Cortex of kidney (tissue), 1 donor: Measurements from ENCODE around the gene APPBP2.
"Not testable (repeated sequence)": the region's sequence is repeated elsewhere in the genome, so short reads cannot be mapped to it uniquely, and the experiment has no call there.

Source experiments
- DNase-seq: peaks from one replicate; lab custom pipeline; 2025; lab: John Stamatoyannopoulos, UW

APPBP2 gene

DNA sequence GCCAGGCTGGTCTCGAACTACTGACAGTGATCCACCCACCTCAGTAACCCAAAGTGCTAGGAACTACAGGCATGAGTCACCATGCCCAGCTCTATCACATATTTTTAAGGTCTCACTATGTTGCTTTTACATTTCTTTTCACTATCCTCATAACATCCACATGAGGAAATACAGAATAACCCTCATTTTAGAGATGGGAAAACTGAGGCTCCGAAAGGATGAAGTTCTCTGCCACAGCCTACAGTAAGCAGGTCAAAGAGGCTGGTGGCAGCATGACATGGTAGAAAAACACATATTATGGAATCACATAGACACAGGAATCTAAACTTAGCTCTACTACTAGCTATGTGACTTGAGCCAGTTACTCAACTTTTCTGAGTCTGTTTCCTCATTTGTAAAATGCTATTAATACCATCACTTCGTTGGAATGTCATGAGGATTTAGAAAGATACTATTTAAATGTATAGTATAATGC lies 32.2 kb downstream of the APPBP2 start:
- DNase-seq, result no peak

DNA sequence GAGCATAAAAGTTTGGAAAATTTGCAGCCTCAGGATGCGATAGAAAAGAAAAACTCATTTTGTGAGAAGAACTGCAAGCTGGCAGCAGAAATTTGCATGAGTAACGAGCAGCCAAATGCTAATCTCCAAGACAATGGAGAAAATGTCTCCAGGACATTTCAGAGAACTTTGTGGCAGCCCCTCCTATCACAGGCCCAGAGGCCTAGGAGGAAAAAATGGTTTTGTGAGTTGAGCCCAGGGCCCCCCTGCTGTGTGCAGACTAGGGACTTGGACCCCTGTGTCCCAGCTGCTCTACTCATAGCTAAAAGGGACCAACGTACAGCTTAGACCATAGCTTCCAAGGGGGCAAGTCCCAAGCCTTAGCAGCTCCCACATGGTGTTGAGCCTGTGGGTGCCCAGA lies 34.3 kb downstream of the APPBP2 start:
- no peak for DNase-seq

DNA sequence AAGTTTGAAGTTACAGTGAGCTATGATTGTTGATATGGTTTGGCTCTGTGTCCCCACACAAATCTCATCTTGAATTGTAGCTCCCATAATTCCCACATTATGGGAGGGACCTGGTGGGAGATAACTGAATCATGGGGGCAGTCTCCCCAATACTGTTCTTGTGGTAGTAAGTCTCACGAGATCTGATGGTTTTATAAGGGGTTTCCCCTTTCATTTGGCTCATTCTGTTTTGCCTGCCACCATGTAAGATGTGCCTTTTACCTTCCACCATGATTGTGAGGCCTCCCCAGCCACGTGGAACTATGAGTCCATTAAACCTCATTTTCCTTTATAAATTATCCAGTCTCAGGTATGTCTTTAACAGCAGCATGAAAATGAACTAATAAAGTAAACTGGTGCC lies 35.4 kb downstream of the APPBP2 start:
- not testable (repeated sequence) for DNase-seq

DNA sequence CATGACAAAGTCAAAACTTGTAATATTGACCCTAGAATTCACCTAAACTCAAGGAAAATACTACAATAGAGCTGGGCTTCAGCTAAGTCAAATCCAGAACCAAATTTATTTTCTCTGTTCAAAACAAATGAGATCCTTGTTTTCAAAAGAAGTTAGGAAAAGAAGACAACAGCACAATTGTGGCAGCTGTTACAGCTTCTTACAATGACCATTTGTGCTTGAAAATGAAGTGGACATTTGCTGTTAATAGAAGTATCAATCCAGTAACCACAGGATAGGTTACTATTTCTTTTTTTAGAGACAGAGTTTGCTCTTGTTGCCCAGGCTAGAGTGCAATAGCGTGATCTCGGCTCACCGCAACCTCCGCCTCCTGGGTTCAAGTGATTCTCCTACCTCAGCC lies 44.4 kb downstream of the APPBP2 start:
- no peak for DNase-seq

DNA sequence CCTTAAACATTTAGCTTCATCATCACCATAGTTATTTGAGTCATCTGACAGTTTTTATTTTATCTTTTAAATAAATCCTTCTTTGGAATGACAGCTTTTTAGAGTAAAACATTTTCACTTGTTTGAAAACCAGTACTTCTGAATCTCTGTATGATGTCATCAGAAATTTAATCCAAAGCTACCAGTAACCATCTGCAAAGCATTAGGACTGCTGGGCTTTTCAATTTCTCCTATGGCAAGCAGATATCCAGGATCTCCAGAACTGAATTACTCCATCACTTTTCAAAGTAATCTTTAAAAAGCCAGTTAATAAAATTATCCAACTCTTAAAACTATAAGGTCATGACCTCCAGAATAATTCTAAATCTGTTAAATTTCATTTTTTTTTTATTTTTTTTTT lies 52.3 kb downstream of the APPBP2 start:
- no peak for DNase-seq

DNA sequence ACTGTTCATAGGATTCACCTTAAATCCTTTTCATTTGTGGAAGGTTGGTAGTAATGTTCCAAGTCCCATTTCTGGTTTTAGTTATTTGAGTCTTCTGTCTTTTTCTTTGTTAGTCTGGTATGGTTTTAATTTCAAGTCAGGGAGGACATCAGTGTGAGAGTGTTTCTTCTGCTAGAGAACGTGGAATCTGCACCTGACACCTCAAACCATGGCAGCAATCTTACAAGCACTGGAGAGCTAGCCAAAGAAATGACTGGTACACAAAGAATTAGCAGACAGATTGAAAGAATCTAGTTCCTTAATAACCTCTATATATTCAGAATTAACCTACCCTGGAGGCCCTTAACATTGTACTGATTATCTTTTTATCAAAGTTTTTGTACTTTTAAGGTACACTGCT lies 53.6 kb downstream of the APPBP2 start:
- no peak for DNase-seq

DNA sequence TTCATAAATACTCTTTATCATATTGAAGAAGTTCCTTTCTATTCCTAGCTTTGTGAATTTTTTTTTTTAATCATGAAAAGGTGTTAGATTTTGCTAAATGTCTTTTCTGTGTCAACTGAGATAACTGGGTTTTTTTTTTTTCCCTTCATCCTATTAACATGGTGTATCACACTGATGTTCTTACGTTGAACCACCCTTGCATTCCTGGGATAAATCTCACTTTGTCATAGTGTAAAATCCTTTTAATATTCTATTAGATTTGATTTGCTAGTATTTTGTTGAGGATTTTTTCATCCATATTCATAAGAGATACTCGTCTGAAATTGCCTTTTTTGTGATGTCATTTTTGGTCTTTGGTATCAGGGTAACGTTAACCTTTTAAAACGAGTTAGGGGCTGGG lies 54.6 kb downstream of the APPBP2 start:
- no peak for DNase-seq

DNA sequence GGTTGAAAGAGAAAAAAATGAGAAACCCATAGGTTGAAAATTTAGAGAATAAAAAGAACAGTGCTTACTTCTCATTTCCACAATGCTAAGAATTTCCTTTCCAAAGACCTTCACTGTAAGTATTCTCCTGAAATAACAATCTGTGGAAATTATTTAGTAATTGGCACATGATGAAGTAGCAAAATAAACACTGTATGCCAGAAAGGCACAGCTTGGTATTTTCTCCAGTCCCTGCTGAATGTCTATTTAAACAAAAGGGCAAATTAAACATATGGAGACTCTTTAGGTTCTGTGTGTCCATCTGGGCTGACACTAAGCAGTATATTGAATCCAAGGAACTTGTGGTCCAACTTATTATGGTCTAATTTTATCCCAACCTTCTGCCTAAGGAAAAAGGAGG lies 57.7 kb downstream of the APPBP2 start:
- DNase-seq, result no peak

DNA sequence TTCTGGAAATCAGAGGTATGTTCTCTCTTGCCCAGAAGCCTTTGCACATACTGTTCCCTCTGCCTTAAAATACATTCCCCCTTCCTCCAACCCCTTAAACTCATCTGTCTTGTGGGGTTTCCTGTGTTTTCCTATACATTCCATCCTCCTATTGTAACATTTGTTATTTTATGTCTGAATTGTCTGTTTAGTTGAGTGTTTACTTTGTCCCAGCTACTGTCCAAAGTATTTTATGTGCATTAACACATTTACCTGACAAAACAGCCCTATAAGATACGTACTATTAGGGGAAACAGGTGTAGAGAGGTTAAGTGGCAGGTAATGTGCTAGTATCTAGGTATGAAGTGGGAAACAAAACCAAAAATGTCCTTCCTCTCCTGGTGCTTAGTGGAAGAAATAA lies 61.7 kb downstream of the APPBP2 start:
- no peak for DNase-seq

DNA sequence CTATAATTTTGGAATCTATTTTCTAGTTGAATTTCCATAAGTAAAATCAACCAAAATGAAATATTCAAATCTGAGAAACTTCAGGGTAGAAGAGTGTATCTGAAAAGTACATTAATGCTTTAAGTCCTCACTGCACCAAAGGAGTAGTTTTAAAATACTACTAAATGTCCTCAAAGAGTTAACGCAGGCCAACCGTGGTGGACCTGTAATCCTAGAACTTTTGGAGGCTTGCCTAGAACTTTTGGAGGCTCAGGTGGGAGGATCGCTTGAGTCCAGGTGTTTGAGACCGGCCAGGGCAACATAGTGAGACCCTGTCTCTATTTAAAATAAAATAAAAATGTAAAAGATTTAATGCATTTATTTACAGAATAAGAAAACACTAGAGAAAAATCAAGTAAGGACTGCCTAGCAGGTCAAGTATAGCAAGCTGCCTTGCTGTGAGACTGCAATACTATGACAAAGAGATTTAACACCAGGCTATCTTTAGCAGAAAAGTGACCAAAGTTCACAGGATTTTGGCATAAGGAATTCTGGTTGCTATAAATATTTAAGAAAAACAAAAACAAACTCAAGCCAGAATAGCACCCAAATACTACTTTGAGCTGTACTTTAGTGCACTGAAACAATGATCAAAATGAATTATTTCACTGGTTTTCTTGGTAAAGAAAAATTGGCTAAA lies 62.7 kb downstream of the APPBP2 start:
- no peak for DNase-seq

DNA sequence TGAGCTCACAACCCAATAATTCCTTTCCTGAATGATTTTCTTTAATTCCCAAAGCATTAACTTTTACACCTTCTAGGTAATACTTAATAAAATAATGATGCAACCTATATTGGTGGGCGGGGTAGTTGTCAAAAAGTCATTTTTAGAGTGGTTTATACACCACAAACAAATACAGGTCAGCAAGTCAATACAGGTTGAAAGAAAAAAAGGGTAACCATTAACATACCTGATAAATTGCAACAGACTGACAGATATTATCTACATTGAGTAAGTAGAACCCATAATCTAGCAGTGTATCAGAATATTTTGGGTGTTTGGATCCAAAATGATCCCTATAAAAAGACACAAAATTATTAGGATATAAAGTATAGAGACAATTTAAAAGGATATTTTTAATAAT lies 64.5 kb downstream of the APPBP2 start:
- DNase-seq, result no peak

DNA sequence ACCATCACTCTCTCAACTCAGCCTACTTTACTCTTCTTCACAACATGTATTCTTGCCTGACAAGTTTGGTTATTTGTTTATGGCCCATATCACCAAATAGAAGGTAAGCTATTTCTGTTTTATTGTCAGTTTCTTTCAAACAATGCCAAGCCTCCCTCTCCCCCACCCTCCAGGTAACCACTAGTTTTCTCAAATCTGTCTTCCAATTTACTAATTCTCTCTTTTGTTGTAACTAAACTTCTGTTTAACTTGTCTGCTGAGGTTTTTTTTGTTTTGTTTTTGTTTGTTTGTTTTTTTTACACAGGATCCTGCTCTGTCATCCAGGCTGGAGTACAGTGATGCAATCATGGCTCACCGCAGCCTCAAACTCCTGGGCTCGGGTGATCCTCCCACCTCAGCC lies 68.9 kb downstream of the APPBP2 start:
- no peak for DNase-seq

DNA sequence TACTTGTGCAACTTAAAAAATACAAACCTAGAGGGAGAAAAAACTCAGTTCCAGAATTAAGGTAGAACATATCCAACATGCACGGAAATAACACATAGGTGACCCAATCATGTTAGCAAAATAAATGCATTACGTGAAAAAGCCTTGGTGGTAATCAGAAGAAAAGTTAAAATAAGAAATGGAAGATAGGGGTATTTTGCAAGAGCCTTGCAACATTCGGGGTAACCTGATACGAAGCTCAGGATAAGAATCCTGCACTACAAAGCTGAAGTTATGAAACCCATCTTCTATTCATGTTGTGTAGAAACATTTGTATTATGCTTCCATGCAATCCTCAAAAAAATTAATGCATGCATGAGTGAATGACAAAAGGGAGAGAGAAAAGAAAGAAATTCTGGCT lies 70.7 kb downstream of the APPBP2 start:
- no peak for DNase-seq

DNA sequence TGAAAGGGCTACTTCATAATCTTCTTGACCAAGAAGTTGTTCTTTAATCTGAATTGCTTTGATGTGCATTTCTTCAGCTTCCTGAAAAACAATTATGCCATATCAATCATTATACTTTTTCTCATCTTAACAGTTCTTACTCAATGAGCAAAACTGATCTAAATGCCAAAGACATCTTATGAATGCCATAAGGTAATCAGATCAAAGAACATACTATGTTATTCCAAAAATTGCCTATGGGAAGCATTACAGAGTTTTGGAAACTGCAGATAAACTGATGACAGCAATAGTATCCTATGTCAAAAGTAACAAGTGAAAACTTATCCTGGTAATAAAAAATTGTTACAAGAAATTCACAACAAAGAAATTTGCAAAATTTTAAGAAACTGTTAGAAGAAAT lies 74.1 kb downstream of the APPBP2 start:
- DNase-seq, result no peak

DNA sequence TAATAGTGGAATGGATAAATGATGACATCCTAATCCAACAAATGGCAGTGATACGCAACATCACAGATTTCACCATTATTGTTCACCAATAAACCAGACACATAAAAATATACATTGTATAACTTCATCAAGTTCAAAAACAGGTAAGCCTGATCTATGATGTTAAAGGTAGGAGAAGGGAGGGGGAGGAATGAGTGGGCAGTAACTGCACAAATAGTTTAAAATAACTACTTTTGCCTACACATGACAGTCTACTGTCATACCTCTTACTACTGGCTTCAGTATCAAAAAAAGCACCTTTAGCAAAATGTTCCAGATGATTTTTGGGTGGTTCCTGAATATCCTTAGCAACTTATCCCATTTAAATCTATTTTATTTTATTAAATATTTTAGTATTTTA lies 75.0 kb downstream of the APPBP2 start:
- DNase-seq, result no peak

DNA sequence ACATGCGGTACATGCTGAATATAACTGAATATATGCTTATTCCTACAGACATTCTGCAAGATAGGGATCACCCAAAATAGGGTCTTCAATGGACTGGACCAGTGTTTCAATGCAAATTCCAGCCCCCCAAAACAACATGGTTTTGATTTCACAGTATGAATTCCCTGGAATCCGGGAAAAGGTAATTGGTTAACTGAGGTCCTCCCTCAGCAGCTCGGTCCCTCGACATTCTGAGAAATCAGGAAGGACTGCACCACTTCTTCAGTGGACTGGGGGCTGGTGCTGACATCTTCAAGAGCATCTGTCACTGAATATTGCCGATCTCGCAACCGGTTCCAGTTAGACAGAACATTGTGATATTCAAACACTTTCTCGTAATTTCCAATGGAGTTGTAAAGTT lies 78.7 kb downstream of the APPBP2 start:
- DNase-seq, result no peak

DNA sequence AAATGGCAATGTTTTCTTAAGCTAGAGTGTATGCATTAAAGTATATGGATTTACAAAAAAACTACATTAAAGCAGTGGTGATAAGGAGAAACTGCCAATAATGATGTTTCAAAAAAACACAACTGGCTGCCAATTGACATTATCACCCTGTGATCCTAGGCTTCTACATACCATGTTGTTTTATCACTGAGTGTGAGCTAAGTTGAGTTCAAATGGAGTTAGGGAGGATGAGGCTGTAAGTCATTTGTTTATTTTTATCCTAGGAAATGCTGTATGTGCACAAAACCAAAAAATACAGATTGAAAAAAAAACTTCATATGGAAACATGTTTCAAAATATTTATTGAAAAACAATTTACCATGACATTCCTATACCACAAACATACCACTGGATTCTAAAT lies 80.9 kb downstream of the APPBP2 start:
- DNase-seq, result no peak

DNA sequence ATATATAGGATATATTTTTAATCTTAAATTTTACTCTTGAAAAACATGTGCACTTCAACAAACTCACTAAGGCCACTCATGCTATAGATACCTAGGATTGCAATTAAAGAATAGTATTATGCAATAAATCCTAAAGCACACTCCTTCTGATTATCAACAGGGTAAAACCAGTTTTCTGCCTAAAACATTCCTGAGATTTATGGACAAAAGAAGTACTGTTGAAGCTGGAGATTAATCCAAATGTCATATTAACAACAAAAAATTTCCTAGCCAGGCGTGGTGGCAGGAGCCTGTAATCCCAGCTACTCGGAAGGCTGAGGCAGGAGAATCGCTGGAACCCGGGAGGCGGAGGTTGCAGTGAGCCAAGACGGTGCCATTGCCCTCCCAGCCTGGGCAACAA lies 82.3 kb downstream of the APPBP2 start:
- no peak for DNase-seq

DNA sequence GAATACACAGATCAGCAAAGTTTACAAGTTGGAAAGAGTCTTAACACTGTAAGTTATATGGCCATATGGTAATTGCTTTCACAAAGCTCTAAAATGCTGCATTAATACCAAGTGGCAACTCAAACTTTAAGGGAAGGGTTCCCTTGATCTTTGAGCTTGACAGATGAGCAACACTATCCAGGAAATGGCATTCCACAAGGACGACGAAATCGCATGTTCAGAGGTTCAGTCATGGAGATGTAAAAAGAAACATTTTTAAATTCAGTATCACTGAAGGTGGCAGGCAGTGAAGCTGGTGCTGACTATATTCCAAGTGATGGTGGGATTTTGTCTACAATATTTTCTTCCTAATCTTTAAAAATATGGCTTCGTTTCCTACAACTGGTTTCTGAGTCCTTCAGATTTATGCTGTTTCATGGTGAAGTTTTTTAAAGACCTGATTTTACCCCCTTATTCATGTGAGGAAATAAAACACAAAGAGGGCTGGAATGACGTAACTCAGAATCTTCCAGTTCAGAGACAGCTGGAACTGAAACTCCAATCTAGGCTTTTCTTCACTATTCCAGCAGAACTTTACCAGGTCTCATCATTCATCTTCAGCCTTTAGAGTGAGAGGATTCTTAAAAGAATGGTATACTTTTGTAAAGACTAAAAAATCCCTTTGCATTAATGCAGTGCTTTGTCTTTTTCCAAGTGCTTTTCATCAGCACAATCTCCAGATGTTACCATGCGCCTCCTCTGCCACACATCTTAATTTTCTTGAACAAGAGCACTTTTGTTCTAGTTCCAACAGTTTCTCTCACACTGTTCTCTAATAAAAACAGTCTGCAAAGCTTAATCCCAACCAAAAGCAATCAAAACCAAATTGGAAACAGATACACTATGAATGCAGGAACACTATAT lies 83.5 kb downstream of the APPBP2 start:
- DNase-seq, result no peak

DNA sequence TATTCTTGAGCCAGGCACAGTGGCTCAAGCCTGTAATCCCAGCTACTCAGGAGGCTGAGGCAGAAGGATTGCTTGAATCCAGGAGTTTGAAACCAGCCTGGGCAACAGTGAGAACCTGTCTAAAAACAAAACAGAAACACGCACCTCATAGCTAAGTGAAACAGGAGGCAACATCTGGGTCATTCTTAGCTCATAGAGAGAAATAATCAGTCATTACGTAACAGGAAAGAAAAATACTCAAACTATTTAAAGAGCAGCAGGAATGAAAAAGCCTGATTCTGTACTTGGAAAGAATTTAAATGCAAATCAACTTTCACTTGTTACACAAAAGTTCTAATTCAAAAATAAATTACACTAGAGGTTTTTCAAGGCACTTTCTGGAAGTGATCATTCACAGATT lies 86.5 kb downstream of the APPBP2 start:
- DNase-seq, result no peak

DNA sequence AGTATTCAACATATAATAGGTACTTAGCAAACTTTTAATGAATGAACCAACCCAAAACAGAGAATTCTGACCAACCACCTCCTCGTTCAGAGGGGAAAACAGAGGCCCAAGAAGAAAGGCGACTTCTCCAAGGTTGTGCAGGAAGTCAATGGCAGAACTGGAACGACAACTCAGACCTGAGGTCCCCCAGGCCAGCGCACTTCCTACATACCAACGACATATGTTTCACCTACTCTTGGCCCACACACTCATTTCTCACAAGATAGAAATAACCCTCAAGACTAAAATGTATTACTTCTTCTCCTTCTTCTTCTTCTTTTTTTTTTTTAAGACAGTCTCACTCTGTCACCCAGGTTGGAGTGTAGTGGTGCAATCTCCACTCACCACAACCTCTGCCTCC lies 89.4 kb downstream of the APPBP2 start:
- no peak for DNase-seq

DNA sequence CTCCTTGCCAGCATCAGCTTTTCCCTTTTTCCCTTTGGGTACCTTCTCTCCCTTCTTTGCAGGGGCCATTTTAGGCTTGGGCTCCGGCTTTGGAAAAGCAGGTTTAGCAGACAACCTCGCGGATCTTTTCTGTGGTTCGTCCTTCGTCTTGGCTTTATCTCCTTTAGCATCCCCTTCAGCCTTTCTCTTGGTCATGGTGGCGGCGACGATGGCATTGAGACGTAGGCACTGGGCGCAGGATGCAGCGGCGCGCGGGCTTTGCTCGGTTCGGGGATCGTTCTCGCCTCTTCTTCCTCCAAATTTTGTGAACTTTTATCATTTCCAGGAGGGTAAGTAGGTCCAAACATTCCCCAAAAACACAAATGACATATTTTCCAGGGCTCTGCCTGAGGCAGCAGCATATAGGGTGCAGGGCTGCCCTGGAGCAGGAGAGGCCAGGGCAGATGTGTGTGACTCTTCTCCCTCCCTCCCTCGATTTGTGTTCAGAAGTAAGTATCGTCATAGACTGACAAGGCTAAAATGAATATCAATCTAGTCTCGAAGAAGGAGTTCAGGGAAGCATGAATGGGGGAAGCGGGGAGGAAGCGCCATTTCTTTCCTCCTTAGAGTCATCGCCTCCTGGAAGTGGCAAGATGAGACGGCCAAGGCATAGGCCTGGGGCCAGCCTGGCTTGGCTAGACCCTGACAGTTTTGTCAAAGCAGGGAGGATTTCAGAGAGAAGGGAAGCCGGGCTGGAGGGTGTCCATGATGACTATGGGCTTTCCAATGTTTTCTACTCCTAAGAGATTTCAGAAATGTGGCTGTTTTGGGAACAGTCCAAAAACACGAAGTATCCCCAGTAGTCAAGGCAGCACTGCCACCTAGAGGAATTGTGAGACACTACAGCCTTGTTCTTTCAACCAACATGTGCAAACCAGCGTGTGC lies 90.5 kb downstream of the APPBP2 start:
- no peak for DNase-seq
